SH-SY5Y (cell line): ENCODE data around the gene APOBEC4.

Experiments
- GATA2 ChIP-seq: IDR thresholded peaks from 2 replicates; pipeline ENCODE4 v1.6.1; 2011; ENCODE audit warnings: mild to moderate bottlenecking, low read depth, low read length
- GATA3 ChIP-seq: IDR thresholded peaks from 2 replicates; pipeline ENCODE4 v1.6.1; 2011; ENCODE audit warnings: low read depth, mild to moderate bottlenecking, low read length, moderate library complexity

- no peak for TF ChIP-seq GATA2
- no peak for TF ChIP-seq GATA3
Observed at GRCh38 chr1:183636783-183637182, 16.3 kb downstream of the APOBEC4 start.
